SK-N-SH (cell line): ENCODE data around the gene GSS.

Experiments
- CTCF ChIP-seq: fragments of 200-600 bp; sonication (generic); IDR thresholded peaks from 2 replicates; pipeline ENCODE4 v1.6.1; 2017; ENCODE audit warnings: antibody characterized with exemption, mild to moderate bottlenecking, moderate library complexity
- FOXM1 ChIP-seq: IDR thresholded peaks from 2 replicates; pipeline ENCODE4 v1.4.0; 2012; ENCODE audit warnings: low read depth, mild to moderate bottlenecking
- REST ChIP-seq: IDR thresholded peaks from 2 replicates; pipeline ENCODE4 v1.6.1; 2012; ENCODE audit warnings: mild to moderate bottlenecking, low read depth, low read length, moderate library complexity

- TF ChIP-seq CTCF (no peak), REST (no peak), FOXM1 (no peak)
Observed at GRCh38 chr20:34956751-34957472, 1.3 kb upstream of the GSS start.
